K562 (cell line): ENCODE measurements around the gene RALB. TPM values are rescaled to one million over a fixed set of nuclear protein-coding genes. Genes with fewer than 3 reads are reported as not detected.

ENCODE experiments used
- ATAC-seq: fragments of 200-7000 bp; cut with Tn5 transposase; 3 replicates; pipeline ENCODE4 v1.9.1; 2020; ENCODE audit warnings: moderate library complexity
- BruUV-seq: library from RNA; stranded (reverse); fragments of 400-500 nt; replicated peaks from 2 replicates; lab custom pipeline; 2021; lab: Mats Ljungman, UMichigan
- CTCF ChIA-PET: fragments of 300-600 bp; formaldehyde crosslinking; extraction: SDS; loops from one replicate; lab custom pipeline; 2021; ENCODE audit warnings: low intra/inter-chr PET ratio; lab: Yijun Ruan, JAX
- POLR2A ChIA-PET: fragments of 300-600, 350-650 bp; sonication (Branson Sonifier 250); formaldehyde crosslinking; extraction: SDS; loops from one replicate; lab custom pipeline; 2021; ENCODE audit warnings: antibody characterized with exemption, inconsistent platforms; lab: Yijun Ruan, JAX
- DNase-seq, 4 experiments: peaks; one replicate each; pipeline versions ENCODE4 v3.0.0 to v3.0.0-alpha.2; 2011 to 2018; ENCODE audit warnings: low spot score in 3 of 4, mixed read lengths in 3 of 4; ENCODE audit errors: extremely low read depth in 1 of 4
- FAIRE-seq: peaks from 2 replicates; lab custom pipeline; 2011; peaks lifted over from hg19 to GRCh38; lab: Jason Lieb, UNC
- H2AFZ ChIP-seq: 2 replicates; pipeline ENCODE4 v1.6.0; 2011; ENCODE audit warnings: low read depth, low read length, control low read depth, inconsistent platforms
- H3K27ac ChIP-seq: fragments of 200-600 bp; 3 replicates; pipeline ENCODE4 v1.8.0; 2011; ENCODE audit warnings: low read depth, mild to moderate bottlenecking, control low read depth, inconsistent platforms, low read length, moderate library complexity, mixed read lengths; ENCODE audit errors: extremely low read depth
- H3K27me3 ChIP-seq, 2 experiments: fragments of 300-600 bp in 1 of 2; 2 replicates in 1 of 2; 3 replicates in 1 of 2; pipeline versions ENCODE4 v1.6.0 to v1.8.0; 2011; ENCODE audit warnings: inconsistent platforms in 2 of 2, low read length in 2 of 2, mild to moderate bottlenecking in 1 of 2, mixed read lengths in 1 of 2, moderate library complexity in 1 of 2; ENCODE audit not compliant: control insufficient read depth in 2 of 2, insufficient read depth in 2 of 2
- H3K36me3 ChIP-seq: fragments of 300-600 bp; 3 replicates; pipeline ENCODE4 v1.8.0; 2011; ENCODE audit warnings: mild to moderate bottlenecking, low read length, inconsistent platforms; ENCODE audit not compliant: control insufficient read depth, insufficient read depth
- H3K4me1 ChIP-seq, 2 experiments: fragments of 200-600 bp in 1 of 2; replicated peaks in 1 of 2; 2 replicates in 1 of 2; 3 replicates in 1 of 2; pipeline versions ENCODE4 v1.5.1 to v1.8.0; 2011; ENCODE audit warnings: inconsistent platforms in 2 of 2, low read length in 2 of 2, mild to moderate bottlenecking in 1 of 2, mixed read lengths in 1 of 2, moderate library complexity in 1 of 2; ENCODE audit not compliant: control insufficient read depth in 2 of 2, insufficient read depth in 2 of 2
- H3K4me2 ChIP-seq: 2 replicates; pipeline ENCODE4 v1.6.1; 2011; ENCODE audit warnings: low read length, control low read depth, inconsistent platforms, mixed read lengths; ENCODE audit not compliant: insufficient read depth
- H3K4me3 ChIP-seq: fragments of 200-600 bp; sonication (generic), shearing (Covaris generic); 2 replicates; pipeline ENCODE4 v1.5.1; 2016; ENCODE audit warnings: control low read depth, inconsistent platforms
- H3K79me2 ChIP-seq: fragments of 200-600 bp; 3 replicates; pipeline ENCODE4 v1.8.0; 2011; ENCODE audit warnings: low read length, inconsistent platforms; ENCODE audit not compliant: control insufficient read depth, insufficient read depth
- H3K9ac ChIP-seq, 2 experiments: 2 replicates each; pipeline versions ENCODE4 v1.6.0 to v1.6.1; 2011; ENCODE audit warnings: low read depth in 2 of 2, low read length in 2 of 2, control low read depth in 1 of 2, inconsistent platforms in 1 of 2, mild to moderate bottlenecking in 1 of 2, mixed read lengths in 1 of 2; ENCODE audit not compliant: insufficient read depth in 1 of 2
- H3K9me1 ChIP-seq: one replicate; pipeline ENCODE4 v1.6.0; 2011; ENCODE audit warnings: inconsistent platforms, mild to moderate bottlenecking, low read length, moderate library complexity; ENCODE audit not compliant: control insufficient read depth, insufficient read depth
- H3K9me3 ChIP-seq: replicated peaks from 2 replicates; pipeline ENCODE4 v1.5.1; 2011; ENCODE audit warnings: low read depth, low read length, inconsistent platforms; ENCODE audit not compliant: control insufficient read depth, insufficient read depth
- H4K20me1 ChIP-seq: replicated peaks from 2 replicates; pipeline ENCODE4 v1.6.1; 2011; ENCODE audit warnings: low read length, inconsistent platforms, mixed read lengths; ENCODE audit not compliant: control insufficient read depth, insufficient read depth
- ETV5 ChIP-seq: sonication (generic); formaldehyde crosslinking; IDR thresholded peaks from 2 replicates; pipeline ENCODE4 v1.4.0; 2020; ENCODE audit warnings: low read depth, mild to moderate bottlenecking, missing genetic modification reagents
- HIVEP1 ChIP-seq: fragments of 250-450 bp; sonication (Bioruptor Pico); IDR thresholded peaks from 2 replicates; pipeline ENCODE4 v1.4.0; 2020; ENCODE audit warnings: mild to moderate bottlenecking
- NFRKB ChIP-seq: fragments of 450-650 bp; IDR thresholded peaks from 2 replicates; pipeline ENCODE4 v1.6.1; 2016; ENCODE audit warnings: low read depth
- SRF ChIP-seq, 2 experiments: fragments of 250-450, 450-650 bp in 1 of 2; sonication (Bioruptor Pico) in 1 of 2; sonication (generic) in 1 of 2; formaldehyde crosslinking; IDR thresholded peaks; 2 replicates each; pipeline versions ENCODE4 v1.5.0 to v1.5.1; 2020 to 2022; ENCODE audit warnings: mild to moderate bottlenecking in 1 of 2, missing genetic modification reagents in 1 of 2
- SUPT5H ChIP-seq: fragments of 450-650 bp; IDR thresholded peaks from 2 replicates; pipeline ENCODE4 v1.6.1; 2016
- ZNF124 ChIP-seq: sonication (generic); formaldehyde crosslinking; IDR thresholded peaks from 2 replicates; pipeline ENCODE4 v1.8.1; 2022; ENCODE audit warnings: missing genetic modification reagents
- ZNF263 ChIP-seq: sonication (generic); formaldehyde crosslinking; IDR thresholded peaks from 2 replicates; pipeline ENCODE4 v1.8.0; 2022; ENCODE audit warnings: mild to moderate bottlenecking, missing genetic modification reagents, borderline replicate concordance
- WGBS: fragments of 100-300 bp; shearing (Covaris generic); methylation state at CpG from one replicate; pipeline ENCODE4 v1.1.6; 2016; ENCODE audit warnings: low coverage, mixed read lengths; ENCODE audit not compliant: insufficient coverage; ENCODE audit errors: missing lambda C conversion rate; 5-methylcytosine and 5-hydroxymethylcytosine counted together
- in situ Hi-C: fragments of 300-500 bp; cut with MboI; formaldehyde crosslinking; loops from 4 replicates; pipeline ENCODE4 v1.15.0; 2018; ENCODE audit warnings: inconsistent platforms, mixed read lengths
- intact Hi-C: fragments of 100-400 bp; cut with micrococcal nuclease; formaldehyde crosslinking; loops from 2 replicates; pipeline ENCODE4 v1.14.2; 2022
- polyA plus RNA-seq, 8 experiments: library from polyadenylated mRNA; depleted of rRNA in 4 of 8; stranded (reverse) in 5 of 8; unstranded in 3 of 8; fragments of >200 nt; fragmentation: Nextera tagmentation in 2 of 8; fragmentation: Illumina TruSeq in 1 of 8; extraction: Ambion mirVana in 2 of 8; extraction: Trizol in 1 of 8; gene quantifications; 2 replicates each; pipeline versions ENCODE4 v1.2.1 to v1.2.3, GENCODE V29; 2011 to 2014; ENCODE audit warnings: inconsistent platforms in 1 of 8, missing spikeins in 1 of 8
- total RNA-seq, 7 experiments: library from RNA; depleted of rRNA in 6 of 7; stranded (reverse); fragments of >200 nt in 6 of 7; fragmentation: Illumina TruSeq in 2 of 7; extraction: Trizol in 2 of 7; gene quantifications; 2 replicates each; pipeline versions ENCODE4 v1.2.1 to v1.2.3, GENCODE V29; 2011 to 2021; ENCODE audit warnings: low replicate concordance in 1 of 7
- TF ChIP-seq, protein P1 (sequence below): fragments of 250-450 bp; sonication (Bioruptor Pico); IDR thresholded peaks from 2 replicates; pipeline ENCODE4 v1.9.0; 2021; ENCODE audit warnings: mild to moderate bottlenecking, inconsistent platforms
- TF ChIP-seq, protein P2 (sequence below): IDR thresholded peaks from 2 replicates; pipeline ENCODE4 v1.6.1; 2012; ENCODE audit warnings: low read depth, low read length, improper control_type of control experiment, borderline replicate concordance
- TF ChIP-seq, protein P3 (sequence below): fragments of 250-450 bp; sonication (Bioruptor Pico); IDR thresholded peaks from 2 replicates; pipeline ENCODE4 v1.8.0; 2021; ENCODE audit warnings: moderate library complexity, mild to moderate bottlenecking, inconsistent platforms
- TF ChIP-seq, protein P4 (sequence below), 2 experiments: fragments of 450-650 bp in 1 of 2; sonication (generic) in 1 of 2; formaldehyde crosslinking in 1 of 2; IDR thresholded peaks in 1 of 2; conservative IDR thresholded peaks in 1 of 2; 2 replicates each; pipeline versions ENCODE4 v1.6.1 to v1.8.1; 2016 to 2023; ENCODE audit warnings: mild to moderate bottlenecking in 2 of 2, moderate library complexity in 2 of 2, inconsistent platforms in 1 of 2, missing genetic modification reagents in 1 of 2

Gene RALB
- total and polyA plus RNA-seq, 9 of the 15 experiments (the other 6 are each of a cell fraction or from before 2014, with no cell fraction given): 14.8 to 65.6 (median 38.4) TPM

DNA sequence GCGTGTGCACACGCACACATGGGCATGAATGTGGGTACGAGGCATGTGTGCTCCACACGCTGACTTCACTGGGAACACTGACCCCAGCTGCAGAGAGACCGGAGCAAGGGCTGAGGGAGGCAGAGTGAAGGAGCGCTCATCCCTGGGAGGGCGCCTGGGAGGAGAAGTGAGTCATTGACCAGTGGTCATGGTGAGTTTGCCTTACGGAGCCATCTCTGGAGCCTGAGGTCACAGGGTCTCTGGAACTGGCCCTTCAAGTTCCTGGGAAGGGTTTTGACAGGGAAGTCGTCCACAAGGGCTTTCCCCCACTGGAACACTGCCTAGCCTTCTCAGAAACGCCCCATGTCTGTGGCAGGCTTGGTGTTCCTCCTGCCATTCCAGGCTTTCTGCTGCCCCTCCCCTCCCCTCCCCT is 15.2 kb upstream of the RALB start:
- DNase-seq (peak; percentile 45 to 62 (median 56)), ATAC-seq (peak; percentile 75), FAIRE-seq (peak; percentile 37)
- intact Hi-C loops: no loop called here
- no peaks in the 10 kb centered on the region for H3K79me2 ChIP-seq
- no peaks in the 10 kb centered on the region for H4K20me1 ChIP-seq
- H2AFZ ChIP-seq: peak overlapping the region; percentile 59; the same call in 1 of the 2 replicates
- H3K4me3 ChIP-seq: no peak overlapping the region
- no peaks in the 10 kb centered on the region for H3K36me3 ChIP-seq
- no TSS peak for BruUV-seq
- H3K9me3 ChIP-seq: no peaks in the 10 kb centered on the region
- H3K9ac ChIP-seq: peak overlapping the region in 1 of 2 experiments; percentile 52; a peak in 2 of 4 replicates
- no peak overlapping the region; the same call in 1 of the 2 replicates for H3K4me2 ChIP-seq
- CTCF ChIA-PET: no interaction called here
- WGBS: 8% methylated on average over 5 of the region's 10 CpGs
- H3K4me1 ChIP-seq: peaks cover 18 to 23% of the 10 kb centered on the region in 2 experiments
- no peaks in the 10 kb centered on the region for H3K9me1 ChIP-seq
- in situ Hi-C loops: no loop called here
- H3K27me3 ChIP-seq: no peaks in the 10 kb centered on the region
- H3K27ac ChIP-seq: no peak overlapping the region
- POLR2A ChIA-PET: interaction anchor here (1.1 kb wide), 1 partner anchor 14 kb away, joined by 10 read pairs; the partner anchor contains the start of gene TMEM185B
- no peak for TF ChIP-seq ETV5 (CRISPR knock-in tag)
- TF ChIP-seq, protein P1, sequence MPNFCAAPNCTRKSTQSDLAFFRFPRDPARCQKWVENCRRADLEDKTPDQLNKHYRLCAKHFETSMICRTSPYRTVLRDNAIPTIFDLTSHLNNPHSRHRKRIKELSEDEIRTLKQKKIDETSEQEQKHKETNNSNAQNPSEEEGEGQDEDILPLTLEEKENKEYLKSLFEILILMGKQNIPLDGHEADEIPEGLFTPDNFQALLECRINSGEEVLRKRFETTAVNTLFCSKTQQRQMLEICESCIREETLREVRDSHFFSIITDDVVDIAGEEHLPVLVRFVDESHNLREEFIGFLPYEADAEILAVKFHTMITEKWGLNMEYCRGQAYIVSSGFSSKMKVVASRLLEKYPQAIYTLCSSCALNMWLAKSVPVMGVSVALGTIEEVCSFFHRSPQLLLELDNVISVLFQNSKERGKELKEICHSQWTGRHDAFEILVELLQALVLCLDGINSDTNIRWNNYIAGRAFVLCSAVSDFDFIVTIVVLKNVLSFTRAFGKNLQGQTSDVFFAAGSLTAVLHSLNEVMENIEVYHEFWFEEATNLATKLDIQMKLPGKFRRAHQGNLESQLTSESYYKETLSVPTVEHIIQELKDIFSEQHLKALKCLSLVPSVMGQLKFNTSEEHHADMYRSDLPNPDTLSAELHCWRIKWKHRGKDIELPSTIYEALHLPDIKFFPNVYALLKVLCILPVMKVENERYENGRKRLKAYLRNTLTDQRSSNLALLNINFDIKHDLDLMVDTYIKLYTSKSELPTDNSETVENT: no peak
- no peak for TF ChIP-seq ZNF124 (CRISPR knock-in tag)
- TF ChIP-seq HIVEP1: no peak
- peak in 1 of 2 experiments; percentile 27; a peak in 1 of 4 replicates for TF ChIP-seq SRF (CRISPR knock-in tag; IDR thresholded peaks at IDR 0.05)
- no peak for TF ChIP-seq SUPT5H
- TF ChIP-seq, protein P2, sequence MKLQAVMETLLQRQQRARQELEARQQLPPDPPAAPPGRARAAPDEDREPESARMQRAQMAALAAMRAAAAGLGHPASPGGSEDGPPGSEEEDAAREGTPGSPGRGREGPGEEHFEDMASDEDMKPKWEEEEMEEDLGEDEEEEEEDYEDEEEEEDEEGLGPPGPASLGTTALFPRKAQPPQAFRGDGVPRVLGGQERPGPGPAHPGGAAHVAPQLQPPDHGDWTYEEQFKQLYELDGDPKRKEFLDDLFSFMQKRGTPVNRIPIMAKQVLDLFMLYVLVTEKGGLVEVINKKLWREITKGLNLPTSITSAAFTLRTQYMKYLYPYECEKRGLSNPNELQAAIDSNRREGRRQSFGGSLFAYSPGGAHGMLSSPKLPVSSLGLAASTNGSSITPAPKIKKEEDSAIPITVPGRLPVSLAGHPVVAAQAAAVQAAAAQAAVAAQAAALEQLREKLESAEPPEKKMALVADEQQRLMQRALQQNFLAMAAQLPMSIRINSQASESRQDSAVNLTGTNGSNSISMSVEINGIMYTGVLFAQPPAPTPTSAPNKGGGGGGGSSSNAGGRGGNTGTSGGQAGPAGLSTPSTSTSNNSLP: no peak
- TF ChIP-seq, protein P3, sequence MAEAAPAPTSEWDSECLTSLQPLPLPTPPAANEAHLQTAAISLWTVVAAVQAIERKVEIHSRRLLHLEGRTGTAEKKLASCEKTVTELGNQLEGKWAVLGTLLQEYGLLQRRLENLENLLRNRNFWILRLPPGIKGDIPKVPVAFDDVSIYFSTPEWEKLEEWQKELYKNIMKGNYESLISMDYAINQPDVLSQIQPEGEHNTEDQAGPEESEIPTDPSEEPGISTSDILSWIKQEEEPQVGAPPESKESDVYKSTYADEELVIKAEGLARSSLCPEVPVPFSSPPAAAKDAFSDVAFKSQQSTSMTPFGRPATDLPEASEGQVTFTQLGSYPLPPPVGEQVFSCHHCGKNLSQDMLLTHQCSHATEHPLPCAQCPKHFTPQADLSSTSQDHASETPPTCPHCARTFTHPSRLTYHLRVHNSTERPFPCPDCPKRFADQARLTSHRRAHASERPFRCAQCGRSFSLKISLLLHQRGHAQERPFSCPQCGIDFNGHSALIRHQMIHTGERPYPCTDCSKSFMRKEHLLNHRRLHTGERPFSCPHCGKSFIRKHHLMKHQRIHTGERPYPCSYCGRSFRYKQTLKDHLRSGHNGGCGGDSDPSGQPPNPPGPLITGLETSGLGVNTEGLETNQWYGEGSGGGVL (CRISPR knock-in tag): no peak
- TF ChIP-seq NFRKB: no peak
- TF ChIP-seq ZNF263 (CRISPR knock-in tag): peak; percentile 79; the same call in 1 of the 2 replicates
- TF ChIP-seq, protein P4, sequence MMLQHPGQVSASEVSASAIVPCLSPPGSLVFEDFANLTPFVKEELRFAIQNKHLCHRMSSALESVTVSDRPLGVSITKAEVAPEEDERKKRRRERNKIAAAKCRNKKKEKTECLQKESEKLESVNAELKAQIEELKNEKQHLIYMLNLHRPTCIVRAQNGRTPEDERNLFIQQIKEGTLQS (IDR thresholded peaks at IDR 0.05): peak; percentile 83
- TF ChIP-seq, protein P4 (CRISPR knock-in tag; conservative IDR thresholded peaks at IDR 0.05): no peak
